GM12878 (cell line): Measurements from ENCODE around the gene TMEM14A.

Source experiments
- BCLAF1 ChIP-seq: fragments of 450-650 bp; IDR thresholded peaks from 2 replicates; pipeline ENCODE4 v1.6.1; 2017; ENCODE audit warnings: antibody characterized with exemption, mild to moderate bottlenecking, moderate library complexity
- LARP7 ChIP-seq: fragments of 450-650 bp; IDR thresholded peaks from 2 replicates; pipeline ENCODE4 v1.6.1; 2017; ENCODE audit warnings: mild to moderate bottlenecking
- MYC ChIP-seq: IDR thresholded peaks from 2 replicates; pipeline ENCODE4 v1.6.1; 2011; ENCODE audit warnings: mild to moderate bottlenecking, low read length, moderate library complexity, inconsistent platforms; ENCODE audit not compliant: insufficient read depth, insufficient replicate concordance, insufficient read length, severe bottlenecking
- POLR2AphosphoS5 ChIP-seq: IDR thresholded peaks from 2 replicates; pipeline ENCODE4 v1.6.1; 2011; ENCODE audit warnings: mild to moderate bottlenecking, low read length, inconsistent platforms
- PRDM15 ChIP-seq: fragments of 450-650 bp; formaldehyde crosslinking; IDR thresholded peaks from 2 replicates; pipeline ENCODE4 v1.4.0; 2020; ENCODE audit warnings: mild to moderate bottlenecking, moderate library complexity
- RAD21 ChIP-seq: IDR thresholded peaks from 2 replicates; pipeline ENCODE4 v1.6.1; 2011; ENCODE audit warnings: mild to moderate bottlenecking, low read depth, low read length, moderate library complexity; ENCODE audit not compliant: insufficient read depth
- TF ChIP-seq, protein P1 (sequence below): fragments of 450-650 bp; IDR thresholded peaks from 2 replicates; pipeline ENCODE4 v1.6.1; 2017; ENCODE audit warnings: mild to moderate bottlenecking, moderate library complexity
- TF ChIP-seq, protein P2 (sequence below), 3 experiments: IDR thresholded peaks in 2 of 3; conservative IDR thresholded peaks in 1 of 3; 2 replicates each; pipeline ENCODE4 v1.5.1; 2011; ENCODE audit warnings: low read depth in 3 of 3, low read length in 3 of 3, mild to moderate bottlenecking in 3 of 3, control low read depth in 2 of 3, moderate library complexity in 2 of 3, inconsistent platforms in 1 of 3, mixed read lengths in 1 of 3; ENCODE audit not compliant: control insufficient read depth in 2 of 3, insufficient read depth in 1 of 3; ENCODE audit errors: extremely low read depth in 1 of 3

GRCh38 chr6:52712136-52712535 is 41.2 kb downstream of the TMEM14A start:
- TF ChIP-seq, protein P1, sequence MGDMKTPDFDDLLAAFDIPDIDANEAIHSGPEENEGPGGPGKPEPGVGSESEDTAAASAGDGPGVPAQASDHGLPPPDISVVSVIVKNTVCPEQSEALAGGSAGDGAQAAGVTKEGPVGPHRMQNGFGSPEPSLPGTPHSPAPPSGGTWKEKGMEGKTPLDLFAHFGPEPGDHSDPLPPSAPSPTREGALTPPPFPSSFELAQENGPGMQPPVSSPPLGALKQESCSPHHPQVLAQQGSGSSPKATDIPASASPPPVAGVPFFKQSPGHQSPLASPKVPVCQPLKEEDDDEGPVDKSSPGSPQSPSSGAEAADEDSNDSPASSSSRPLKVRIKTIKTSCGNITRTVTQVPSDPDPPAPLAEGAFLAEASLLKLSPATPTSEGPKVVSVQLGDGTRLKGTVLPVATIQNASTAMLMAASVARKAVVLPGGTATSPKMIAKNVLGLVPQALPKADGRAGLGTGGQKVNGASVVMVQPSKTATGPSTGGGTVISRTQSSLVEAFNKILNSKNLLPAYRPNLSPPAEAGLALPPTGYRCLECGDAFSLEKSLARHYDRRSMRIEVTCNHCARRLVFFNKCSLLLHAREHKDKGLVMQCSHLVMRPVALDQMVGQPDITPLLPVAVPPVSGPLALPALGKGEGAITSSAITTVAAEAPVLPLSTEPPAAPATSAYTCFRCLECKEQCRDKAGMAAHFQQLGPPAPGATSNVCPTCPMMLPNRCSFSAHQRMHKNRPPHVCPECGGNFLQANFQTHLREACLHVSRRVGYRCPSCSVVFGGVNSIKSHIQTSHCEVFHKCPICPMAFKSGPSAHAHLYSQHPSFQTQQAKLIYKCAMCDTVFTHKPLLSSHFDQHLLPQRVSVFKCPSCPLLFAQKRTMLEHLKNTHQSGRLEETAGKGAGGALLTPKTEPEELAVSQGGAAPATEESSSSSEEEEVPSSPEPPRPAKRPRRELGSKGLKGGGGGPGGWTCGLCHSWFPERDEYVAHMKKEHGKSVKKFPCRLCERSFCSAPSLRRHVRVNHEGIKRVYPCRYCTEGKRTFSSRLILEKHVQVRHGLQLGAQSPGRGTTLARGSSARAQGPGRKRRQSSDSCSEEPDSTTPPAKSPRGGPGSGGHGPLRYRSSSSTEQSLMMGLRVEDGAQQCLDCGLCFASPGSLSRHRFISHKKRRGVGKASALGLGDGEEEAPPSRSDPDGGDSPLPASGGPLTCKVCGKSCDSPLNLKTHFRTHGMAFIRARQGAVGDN = no peak
- TF ChIP-seq PRDM15 (CRISPR knock-in tag) = no peak
- TF ChIP-seq, protein P2, sequence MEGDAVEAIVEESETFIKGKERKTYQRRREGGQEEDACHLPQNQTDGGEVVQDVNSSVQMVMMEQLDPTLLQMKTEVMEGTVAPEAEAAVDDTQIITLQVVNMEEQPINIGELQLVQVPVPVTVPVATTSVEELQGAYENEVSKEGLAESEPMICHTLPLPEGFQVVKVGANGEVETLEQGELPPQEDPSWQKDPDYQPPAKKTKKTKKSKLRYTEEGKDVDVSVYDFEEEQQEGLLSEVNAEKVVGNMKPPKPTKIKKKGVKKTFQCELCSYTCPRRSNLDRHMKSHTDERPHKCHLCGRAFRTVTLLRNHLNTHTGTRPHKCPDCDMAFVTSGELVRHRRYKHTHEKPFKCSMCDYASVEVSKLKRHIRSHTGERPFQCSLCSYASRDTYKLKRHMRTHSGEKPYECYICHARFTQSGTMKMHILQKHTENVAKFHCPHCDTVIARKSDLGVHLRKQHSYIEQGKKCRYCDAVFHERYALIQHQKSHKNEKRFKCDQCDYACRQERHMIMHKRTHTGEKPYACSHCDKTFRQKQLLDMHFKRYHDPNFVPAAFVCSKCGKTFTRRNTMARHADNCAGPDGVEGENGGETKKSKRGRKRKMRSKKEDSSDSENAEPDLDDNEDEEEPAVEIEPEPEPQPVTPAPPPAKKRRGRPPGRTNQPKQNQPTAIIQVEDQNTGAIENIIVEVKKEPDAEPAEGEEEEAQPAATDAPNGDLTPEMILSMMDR (IDR thresholded peaks at IDR 0.05 in 2 of 3, conservative IDR thresholded peaks at IDR 0.05 in 1 of 3; ENCODE audit: control insufficient read depth in 2 of 3, extremely low read depth in 1 of 3, insufficient read depth in 1 of 3, low read depth in 3 of 3, low read length in 3 of 3) = no peak
- TF ChIP-seq RAD21 = no peak
- TF ChIP-seq BCLAF1 = no peak
- TF ChIP-seq LARP7 = no peak
- TF ChIP-seq MYC = no peak
- TF ChIP-seq POLR2AphosphoS5 = no peak
